Neural cell (in vitro differentiated cells): ENCODE results near the gene SLC4A9. TPM values are rescaled to one million over a fixed set of nuclear protein-coding genes. Genes with fewer than 3 reads are reported as not detected.

Experiments used
- H2AFZ ChIP-seq: fragments of 200-600, 300-800 bp; sonication (generic), shearing (Covaris generic); 2 replicates; pipeline ENCODE4 v1.6.0; 2014; ENCODE audit warnings: low read depth, mild to moderate bottlenecking, antibody characterized with exemption, low read length, moderate library complexity
- H3F3A ChIP-seq: fragments of 200-600 bp; shearing (Covaris generic); 2 replicates; pipeline ENCODE4 v1.6.1; 2016; ENCODE audit warnings: mild to moderate bottlenecking, moderate library complexity, mixed read lengths, antibody characterized with exemption, low read length; ENCODE audit not compliant: insufficient read depth, poor library complexity, severe bottlenecking
- H3K27ac ChIP-seq: fragments of 200-600, 300-800 bp; sonication (generic), shearing (Covaris generic); 2 replicates; pipeline ENCODE4 v1.5.1; 2014; ENCODE audit warnings: mild to moderate bottlenecking, low read length, moderate library complexity
- H3K27me3 ChIP-seq: fragments of 300-800, 200-600 bp; sonication (generic), shearing (Covaris generic); 2 replicates; pipeline ENCODE4 v1.6.0; 2014; ENCODE audit warnings: mild to moderate bottlenecking, low read depth, low read length, moderate library complexity; ENCODE audit not compliant: insufficient read depth
- H3K36me3 ChIP-seq: fragments of 300-800, 200-600 bp; sonication (generic), shearing (Covaris generic); 2 replicates; pipeline ENCODE4 v1.5.1; 2014; ENCODE audit warnings: mild to moderate bottlenecking, antibody characterized with exemption, low read length, moderate library complexity; ENCODE audit not compliant: insufficient read depth
- H3K4me2 ChIP-seq: fragments of 300-800, 200-600 bp; sonication (generic), shearing (Covaris generic); 2 replicates; pipeline ENCODE4 v1.6.0; 2014; ENCODE audit warnings: mild to moderate bottlenecking, low read length
- H3K4me3 ChIP-seq: fragments of 300-800, 200-600 bp; sonication (generic), shearing (Covaris generic); 2 replicates; pipeline ENCODE4 v1.5.1; 2014; ENCODE audit warnings: mild to moderate bottlenecking, low read length, moderate library complexity
- H3K79me2 ChIP-seq: fragments of 200-600 bp; shearing (Covaris generic); replicated peaks from 2 replicates; pipeline ENCODE4 v1.6.0; 2014; ENCODE audit warnings: mild to moderate bottlenecking, low read length, moderate library complexity; ENCODE audit not compliant: insufficient read depth
- H3K9ac ChIP-seq: fragments of 300-800, 200-600 bp; sonication (generic), shearing (Covaris generic); 2 replicates; pipeline ENCODE4 v1.6.1; 2016; ENCODE audit warnings: mild to moderate bottlenecking, low read length, mixed read lengths
- H3K9me2 ChIP-seq: fragments of 200-600 bp; shearing (Covaris generic); 2 replicates; pipeline ENCODE4 v1.6.1; 2016; ENCODE audit warnings: mild to moderate bottlenecking, low read length, mixed read lengths; ENCODE audit not compliant: insufficient read depth
- H3K9me3 ChIP-seq: fragments of 200-600, 300-800 bp; sonication (generic), shearing (Covaris generic); 2 replicates; pipeline ENCODE4 v1.6.1; 2016; ENCODE audit warnings: mild to moderate bottlenecking, mixed run types, low read length, moderate library complexity, mixed read lengths
- H4K20me1 ChIP-seq: fragments of 200-600 bp; shearing (Covaris generic); 2 replicates; pipeline ENCODE4 v1.6.1; 2016; ENCODE audit warnings: mild to moderate bottlenecking, mixed run types; ENCODE audit not compliant: insufficient read depth
- CTCF ChIP-seq: fragments of 450-650 bp; IDR thresholded peaks from 2 replicates; pipeline ENCODE4 v1.5.1; 2014; ENCODE audit warnings: antibody characterized with exemption, mild to moderate bottlenecking, moderate library complexity; ENCODE audit not compliant: poor library complexity, severe bottlenecking
- EP300 ChIP-seq: fragments of 450-650 bp; conservative IDR thresholded peaks from 2 replicates; pipeline ENCODE4 v1.6.1; 2014; ENCODE audit warnings: antibody characterized with exemption, mild to moderate bottlenecking, moderate library complexity; ENCODE audit not compliant: poor library complexity, severe bottlenecking
- EZH2 ChIP-seq: fragments of 200-600, 300-800 bp; shearing (Covaris generic), sonication (generic); IDR thresholded peaks from 2 replicates; pipeline ENCODE4 v1.6.1; 2014; ENCODE audit warnings: antibody characterized with exemption, low read length, borderline replicate concordance, mild to moderate bottlenecking; ENCODE audit not compliant: insufficient read depth, poor library complexity, severe bottlenecking
- MXI1 ChIP-seq: fragments of 450-650 bp; conservative IDR thresholded peaks from 2 replicates; pipeline ENCODE4 v1.6.1; 2014; ENCODE audit warnings: antibody characterized with exemption, mild to moderate bottlenecking; ENCODE audit not compliant: poor library complexity, severe bottlenecking
- POLR2AphosphoS5 ChIP-seq: IDR thresholded peaks from 2 replicates; pipeline ENCODE4 v1.6.1; 2012
- RAD21 ChIP-seq: fragments of 450-650 bp; conservative IDR thresholded peaks from 2 replicates; pipeline ENCODE4 v1.6.1; 2014; ENCODE audit warnings: antibody characterized with exemption, mild to moderate bottlenecking, moderate library complexity
- SMC3 ChIP-seq: fragments of 450-650 bp; conservative IDR thresholded peaks from 2 replicates; pipeline ENCODE4 v1.6.1; 2014; ENCODE audit warnings: antibody characterized with exemption, mild to moderate bottlenecking, moderate library complexity; ENCODE audit not compliant: poor library complexity
- TAF1 ChIP-seq: IDR thresholded peaks from 2 replicates; pipeline ENCODE4 v1.6.1; 2012; ENCODE audit warnings: low read depth
- polyA plus RNA-seq: library from polyadenylated mRNA; depleted of rRNA; stranded (reverse); fragments of >200 nt; gene quantifications from 2 replicates; pipeline ENCODE4 v1.2.3, GENCODE V29; 2014
- TF ChIP-seq, protein P1 (sequence below): IDR thresholded peaks from 2 replicates; pipeline ENCODE4 v1.6.1; 2012; ENCODE audit warnings: borderline replicate concordance

The SLC4A9 gene
- polyA plus RNA-seq, 1 donor from 2014 or later = not detected

- Histone ChIP-seq H3F3A (no peaks in the 10 kb centered on the region), H3K79me2 (no peaks in the 10 kb centered on the region)
- TF ChIP-seq RAD21 = no peak
- no peak for TF ChIP-seq TAF1
- TF ChIP-seq, protein P1, sequence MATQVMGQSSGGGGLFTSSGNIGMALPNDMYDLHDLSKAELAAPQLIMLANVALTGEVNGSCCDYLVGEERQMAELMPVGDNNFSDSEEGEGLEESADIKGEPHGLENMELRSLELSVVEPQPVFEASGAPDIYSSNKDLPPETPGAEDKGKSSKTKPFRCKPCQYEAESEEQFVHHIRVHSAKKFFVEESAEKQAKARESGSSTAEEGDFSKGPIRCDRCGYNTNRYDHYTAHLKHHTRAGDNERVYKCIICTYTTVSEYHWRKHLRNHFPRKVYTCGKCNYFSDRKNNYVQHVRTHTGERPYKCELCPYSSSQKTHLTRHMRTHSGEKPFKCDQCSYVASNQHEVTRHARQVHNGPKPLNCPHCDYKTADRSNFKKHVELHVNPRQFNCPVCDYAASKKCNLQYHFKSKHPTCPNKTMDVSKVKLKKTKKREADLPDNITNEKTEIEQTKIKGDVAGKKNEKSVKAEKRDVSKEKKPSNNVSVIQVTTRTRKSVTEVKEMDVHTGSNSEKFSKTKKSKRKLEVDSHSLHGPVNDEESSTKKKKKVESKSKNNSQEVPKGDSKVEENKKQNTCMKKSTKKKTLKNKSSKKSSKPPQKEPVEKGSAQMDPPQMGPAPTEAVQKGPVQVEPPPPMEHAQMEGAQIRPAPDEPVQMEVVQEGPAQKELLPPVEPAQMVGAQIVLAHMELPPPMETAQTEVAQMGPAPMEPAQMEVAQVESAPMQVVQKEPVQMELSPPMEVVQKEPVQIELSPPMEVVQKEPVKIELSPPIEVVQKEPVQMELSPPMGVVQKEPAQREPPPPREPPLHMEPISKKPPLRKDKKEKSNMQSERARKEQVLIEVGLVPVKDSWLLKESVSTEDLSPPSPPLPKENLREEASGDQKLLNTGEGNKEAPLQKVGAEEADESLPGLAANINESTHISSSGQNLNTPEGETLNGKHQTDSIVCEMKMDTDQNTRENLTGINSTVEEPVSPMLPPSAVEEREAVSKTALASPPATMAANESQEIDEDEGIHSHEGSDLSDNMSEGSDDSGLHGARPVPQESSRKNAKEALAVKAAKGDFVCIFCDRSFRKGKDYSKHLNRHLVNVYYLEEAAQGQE = no peak
- TF ChIP-seq POLR2AphosphoS5 = no peak
- TF ChIP-seq MXI1 = no peak
- TF ChIP-seq EZH2 = no peak
- no peak for TF ChIP-seq EP300
- no peak for TF ChIP-seq SMC3
- no peak for TF ChIP-seq CTCF
Measured at GRCh38 chr5:140364472-140364765, 4.4 kb downstream of the SLC4A9 start.

DNA sequence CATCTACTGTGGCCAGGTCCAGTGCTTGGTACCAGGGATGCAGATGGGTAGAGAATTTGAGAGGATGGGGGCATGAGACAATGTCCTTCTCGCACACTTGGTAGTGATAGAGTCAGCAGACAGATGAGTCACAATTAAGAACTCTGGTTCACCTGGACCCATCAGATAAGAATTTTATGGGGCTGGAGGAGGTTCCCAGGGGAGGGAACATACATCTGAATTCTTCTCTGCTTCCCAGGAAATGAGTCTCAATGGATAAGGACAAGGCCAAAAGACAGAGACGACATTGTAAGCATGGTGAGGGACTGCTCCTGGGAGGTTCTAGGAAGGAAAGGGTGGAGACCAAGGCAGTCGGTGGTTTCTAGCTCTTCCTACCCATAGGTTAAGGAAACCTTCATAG is 5.3 kb downstream of the SLC4A9 start:
- no peak for TF ChIP-seq TAF1
- TF ChIP-seq, protein P1 = no peak
- no peak for TF ChIP-seq RAD21
- no peak for TF ChIP-seq MXI1
- TF ChIP-seq EZH2 = no peak
- TF ChIP-seq EP300 = no peak
- no peak for TF ChIP-seq CTCF
- TF ChIP-seq SMC3 = no peak
- no peak for TF ChIP-seq POLR2AphosphoS5
- Histone ChIP-seq H3F3A (no peaks in the 10 kb centered on the region), H3K27ac (no peak overlapping the region), H2AFZ (no peak overlapping the region), H3K4me2 (no peak overlapping the region), H3K36me3 (no peaks in the 10 kb centered on the region), H4K20me1 (no peaks in the 10 kb centered on the region), H3K9me2 (no peaks in the 10 kb centered on the region), H3K27me3 (no peaks in the 10 kb centered on the region), H3K79me2 (no peaks in the 10 kb centered on the region), H3K4me3 (no peak overlapping the region), H3K9me3 (no peaks in the 10 kb centered on the region), H3K9ac (no peak overlapping the region)

More at GRCh38 chr5:140364472-140364765, 4.4 kb downstream of the SLC4A9 start:
- H3K9me3 ChIP-seq = no peaks in the 10 kb centered on the region
- H3K9me2 ChIP-seq = no peaks in the 10 kb centered on the region
- H2AFZ ChIP-seq = no peak overlapping the region
- H3K27ac ChIP-seq = no peak overlapping the region
- H3K27me3 ChIP-seq = no peaks in the 10 kb centered on the region
- H4K20me1 ChIP-seq = no peaks in the 10 kb centered on the region
- no peak overlapping the region for H3K9ac ChIP-seq
- no peak overlapping the region for H3K4me3 ChIP-seq
- H3K4me2 ChIP-seq = no peak overlapping the region
- H3K36me3 ChIP-seq = no peaks in the 10 kb centered on the region
